K562 (cell line): ENCODE data around the gene CIAO1. TPM values are rescaled to one million over a fixed set of nuclear protein-coding genes. Genes with fewer than 3 reads are reported as not detected.

Experiments used
- BRD4 ChIP-seq: fragments of 200-600 bp; sonication (generic); IDR thresholded peaks from 2 replicates; pipeline ENCODE4 v1.6.1; 2017; ENCODE audit warnings: inconsistent platforms
- BRD9 ChIP-seq: fragments of 450-650 bp; IDR thresholded peaks from 2 replicates; pipeline ENCODE4 v1.6.1; 2018; ENCODE audit warnings: low read depth; ENCODE audit not compliant: partially characterized antibody
- GATAD2B ChIP-seq: fragments of 450-650 bp; IDR thresholded peaks from 2 replicates; pipeline ENCODE4 v1.6.1; 2017; ENCODE audit warnings: mild to moderate bottlenecking, borderline replicate concordance
- MTA2 ChIP-seq: fragments of 450-650 bp; IDR thresholded peaks from 2 replicates; pipeline ENCODE4 v1.6.1; 2016; ENCODE audit warnings: low read depth
- POLR2AphosphoS2 ChIP-seq: IDR thresholded peaks from 2 replicates; pipeline ENCODE4 v1.6.1; 2012; ENCODE audit warnings: low read length, improper control_type of control experiment
- RBM25 ChIP-seq: fragments of 200-400 bp; formaldehyde crosslinking; IDR thresholded peaks from 2 replicates; pipeline ENCODE4 v1.6.1; 2018; ENCODE audit warnings: low read length, low read depth, moderate library complexity; ENCODE audit not compliant: severe bottlenecking
- TBP ChIP-seq: optimal IDR thresholded peaks from 2 replicates; pipeline ENCODE3; 2011; ENCODE audit warnings: low read depth, low read length, improper control_type of control experiment
- ZNF561 ChIP-seq: fragments of 450-650 bp; formaldehyde crosslinking; conservative IDR thresholded peaks from 2 replicates; pipeline ENCODE4 v1.4.0; 2020; ENCODE audit warnings: mild to moderate bottlenecking, moderate library complexity
- ZNF75A ChIP-seq: fragments of 450-650 bp; formaldehyde crosslinking; IDR thresholded peaks from 2 replicates; pipeline ENCODE4 v1.4.0; 2020; ENCODE audit warnings: mild to moderate bottlenecking
- polyA plus RNA-seq, 8 experiments: library from polyadenylated mRNA; depleted of rRNA in 4 of 8; stranded (reverse) in 5 of 8; unstranded in 3 of 8; fragments of >200 nt; fragmentation: Nextera tagmentation in 2 of 8; fragmentation: Illumina TruSeq in 1 of 8; extraction: Ambion mirVana in 2 of 8; extraction: Trizol in 1 of 8; gene quantifications; 2 replicates each; pipeline versions ENCODE4 v1.2.1 to v1.2.3, GENCODE V29; 2011 to 2014; ENCODE audit warnings: inconsistent platforms in 1 of 8, missing spikeins in 1 of 8
- total RNA-seq, 7 experiments: library from RNA; depleted of rRNA in 6 of 7; stranded (reverse); fragments of >200 nt in 6 of 7; fragmentation: Illumina TruSeq in 2 of 7; extraction: Trizol in 2 of 7; gene quantifications; 2 replicates each; pipeline versions ENCODE4 v1.2.1 to v1.2.3, GENCODE V29; 2011 to 2021; ENCODE audit warnings: low replicate concordance in 1 of 7
- TF ChIP-seq, protein P1 (sequence below), 2 experiments: fragments of 450-650 bp; IDR thresholded peaks; 2 replicates each; pipeline ENCODE4 v1.6.1; 2016; ENCODE audit warnings: mild to moderate bottlenecking in 2 of 2, borderline replicate concordance in 1 of 2, low read depth in 1 of 2, moderate library complexity in 1 of 2
- TF ChIP-seq, protein P2 (sequence below), 2 experiments: IDR thresholded peaks; 2 replicates each; pipeline ENCODE4 v1.6.1; 2011; ENCODE audit warnings: borderline replicate concordance in 1 of 2, control low read depth in 1 of 2, low read depth in 1 of 2, low read length in 1 of 2, mild to moderate bottlenecking in 1 of 2, mixed read lengths in 1 of 2, moderate library complexity in 1 of 2; ENCODE audit not compliant: insufficient read depth in 1 of 2, insufficient read length in 1 of 2, poor library complexity in 1 of 2, severe bottlenecking in 1 of 2; ENCODE audit errors: extremely low read depth in 1 of 2
- TF ChIP-seq, protein P3 (sequence below): sonication (generic); IDR thresholded peaks from 2 replicates; pipeline ENCODE4 v1.6.1; 2016
- TF ChIP-seq, protein P4 (sequence below): fragments of 200-800 bp; sonication (Bioruptor generic); IDR thresholded peaks from 2 replicates; pipeline ENCODE4 v1.6.1; 2017; ENCODE audit warnings: missing genetic modification characterization, missing compliant biosample characterization

Gene CIAO1
- total and polyA plus RNA-seq, 9 of the 15 experiments (the other 6 are each of a cell fraction or from before 2014, with no cell fraction given): 11.4 to 156 (median 92.8) TPM

DNA sequence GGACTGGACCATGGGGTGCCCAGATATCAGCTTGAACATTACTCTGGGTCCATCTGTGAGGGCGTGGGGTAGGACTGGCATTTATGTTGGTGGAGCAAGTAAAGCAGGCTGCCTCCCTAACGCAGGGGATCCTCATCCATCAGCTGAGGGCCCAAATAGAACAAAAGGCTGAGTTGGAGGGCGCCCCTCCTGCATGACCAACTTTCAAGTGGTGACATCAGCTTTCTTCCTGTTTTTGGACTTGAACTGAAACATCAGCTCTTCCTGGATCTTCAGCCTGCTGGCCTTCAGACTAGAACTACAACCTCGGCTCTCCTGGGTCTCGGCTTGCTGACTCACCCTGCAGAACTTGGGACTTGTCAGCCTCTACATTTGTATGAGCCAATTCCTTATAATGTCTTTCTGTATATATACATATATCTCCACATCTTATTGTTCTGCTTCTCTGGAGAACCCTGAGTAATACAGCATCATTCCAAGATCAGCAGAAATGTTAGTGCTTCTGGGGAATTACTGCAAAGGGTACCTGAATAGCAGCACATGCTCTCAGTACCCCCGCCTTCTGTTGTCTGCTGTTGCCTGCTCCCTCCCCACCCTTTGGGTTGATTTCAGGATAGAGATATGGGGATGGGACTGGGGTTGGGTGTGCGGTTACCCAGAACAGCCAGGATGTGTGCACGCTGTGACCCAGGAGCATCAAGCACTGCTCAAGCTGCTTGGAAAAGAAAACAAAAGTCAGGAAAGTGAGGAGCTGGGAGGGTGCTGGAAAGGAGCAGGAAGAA lies 20.2 kb upstream of the CIAO1 start (continued):
- TF ChIP-seq, protein P1, sequence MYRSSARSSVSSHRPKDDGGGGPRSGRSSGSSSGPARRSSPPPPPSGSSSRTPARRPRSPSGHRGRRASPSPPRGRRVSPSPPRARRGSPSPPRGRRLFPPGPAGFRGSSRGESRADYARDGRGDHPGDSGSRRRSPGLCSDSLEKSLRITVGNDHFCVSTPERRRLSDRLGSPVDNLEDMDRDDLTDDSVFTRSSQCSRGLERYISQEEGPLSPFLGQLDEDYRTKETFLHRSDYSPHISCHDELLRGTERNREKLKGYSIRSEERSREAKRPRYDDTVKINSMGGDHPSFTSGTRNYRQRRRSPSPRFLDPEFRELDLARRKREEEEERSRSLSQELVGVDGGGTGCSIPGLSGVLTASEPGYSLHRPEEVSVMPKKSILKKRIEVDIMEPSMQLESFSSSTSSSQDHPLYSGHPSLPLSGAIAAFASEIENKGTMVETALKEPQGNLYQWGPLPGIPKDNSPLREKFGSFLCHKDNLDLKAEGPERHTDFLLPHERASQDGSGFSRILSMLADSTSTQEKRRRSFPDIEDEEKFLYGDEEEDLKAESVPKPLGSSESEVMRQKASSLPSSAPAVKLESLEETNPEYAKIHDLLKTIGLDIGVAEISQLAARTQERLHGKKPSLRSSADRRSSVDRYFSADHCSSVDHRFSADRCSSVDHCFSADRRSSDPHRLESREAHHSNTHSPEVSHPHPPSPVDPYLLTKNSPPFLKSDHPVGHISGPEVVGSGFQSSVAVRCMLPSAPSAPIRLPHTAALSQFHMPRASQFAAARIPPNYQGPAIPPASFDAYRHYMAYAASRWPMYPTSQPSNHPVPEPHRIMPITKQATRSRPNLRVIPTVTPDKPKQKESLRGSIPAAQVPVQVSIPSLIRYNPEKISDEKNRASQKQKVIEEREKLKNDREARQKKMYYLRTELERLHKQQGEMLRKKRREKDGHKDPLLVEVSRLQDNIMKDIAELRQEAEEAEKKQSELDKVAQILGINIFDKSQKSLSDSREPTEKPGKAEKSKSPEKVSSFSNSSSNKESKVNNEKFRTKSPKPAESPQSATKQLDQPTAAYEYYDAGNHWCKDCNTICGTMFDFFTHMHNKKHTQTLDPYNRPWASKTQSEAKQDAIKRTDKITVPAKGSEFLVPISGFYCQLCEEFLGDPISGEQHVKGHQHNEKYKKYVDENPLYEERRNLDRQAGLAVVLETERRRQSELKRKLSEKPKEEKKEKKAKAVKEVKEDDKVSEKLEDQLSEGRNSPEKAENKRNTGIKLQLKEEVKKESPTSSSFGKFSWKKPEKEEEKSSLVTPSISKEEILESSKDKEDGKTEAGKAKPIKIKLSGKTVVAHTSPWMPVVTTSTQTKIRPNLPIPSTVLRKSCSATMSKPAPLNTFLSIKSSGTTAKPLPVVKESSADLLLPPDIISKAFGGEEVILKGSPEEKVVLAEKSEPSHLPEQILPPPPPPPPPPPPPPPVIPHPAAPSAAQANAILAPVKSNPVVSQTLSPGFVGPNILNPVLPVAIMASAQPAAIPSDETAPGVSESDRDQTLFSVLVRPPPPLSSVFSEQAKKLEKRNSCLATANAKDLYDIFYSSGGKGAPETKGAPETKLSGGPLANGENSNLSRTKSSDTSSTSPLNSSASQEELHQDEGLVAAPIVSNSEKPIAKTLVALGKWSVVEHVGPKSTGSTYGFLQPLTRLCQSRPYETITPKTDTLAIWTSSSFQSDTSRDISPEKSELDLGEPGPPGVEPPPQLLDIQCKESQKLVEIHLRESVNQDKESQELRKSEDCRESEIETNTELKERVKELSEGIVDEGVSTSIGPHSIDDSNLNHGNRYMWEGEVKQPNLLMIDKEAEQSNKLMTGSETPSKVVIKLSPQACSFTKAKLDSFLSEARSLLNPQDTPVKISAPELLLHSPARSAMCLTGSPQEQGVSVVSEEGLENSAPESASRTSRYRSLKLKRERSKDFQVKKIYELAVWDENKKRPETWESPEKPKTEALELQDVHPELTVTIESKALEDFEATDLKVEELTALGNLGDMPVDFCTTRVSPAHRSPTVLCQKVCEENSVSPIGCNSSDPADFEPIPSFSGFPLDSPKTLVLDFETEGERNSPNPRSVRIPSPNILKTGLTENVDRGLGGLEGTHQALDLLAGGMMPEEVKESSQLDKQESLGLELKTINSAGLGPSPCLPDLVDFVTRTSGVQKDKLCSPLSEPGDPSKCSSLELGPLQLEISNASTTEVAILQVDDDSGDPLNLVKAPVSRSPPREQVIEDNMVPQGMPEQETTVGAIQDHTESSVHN (IDR thresholded peaks at IDR 0.05; ENCODE audit: borderline replicate concordance in 1 of 2, low read depth in 1 of 2): 0 out of 4 replicates have a peak, but pooled peaks of 1 of the 2 experiments have one; percentile 40
- TF ChIP-seq BRD4: no peak
- TF ChIP-seq, protein P2, sequence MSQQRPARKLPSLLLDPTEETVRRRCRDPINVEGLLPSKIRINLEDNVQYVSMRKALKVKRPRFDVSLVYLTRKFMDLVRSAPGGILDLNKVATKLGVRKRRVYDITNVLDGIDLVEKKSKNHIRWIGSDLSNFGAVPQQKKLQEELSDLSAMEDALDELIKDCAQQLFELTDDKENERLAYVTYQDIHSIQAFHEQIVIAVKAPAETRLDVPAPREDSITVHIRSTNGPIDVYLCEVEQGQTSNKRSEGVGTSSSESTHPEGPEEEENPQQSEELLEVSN (IDR thresholded peaks at IDR 0.05; ENCODE audit: borderline replicate concordance in 1 of 2, extremely low read depth in 1 of 2, insufficient read depth in 1 of 2, insufficient read length in 1 of 2, low read depth in 1 of 2, low read length in 1 of 2, poor library complexity in 1 of 2, severe bottlenecking in 1 of 2): no peak
- no peak for TF ChIP-seq BRD9
- peak; percentile 16 for TF ChIP-seq RBM25
- no peak for TF ChIP-seq ZNF75A (CRISPR knock-in tag)
- no peak for TF ChIP-seq GATAD2B
- no peak for TF ChIP-seq MTA2
- TF ChIP-seq, protein P3, sequence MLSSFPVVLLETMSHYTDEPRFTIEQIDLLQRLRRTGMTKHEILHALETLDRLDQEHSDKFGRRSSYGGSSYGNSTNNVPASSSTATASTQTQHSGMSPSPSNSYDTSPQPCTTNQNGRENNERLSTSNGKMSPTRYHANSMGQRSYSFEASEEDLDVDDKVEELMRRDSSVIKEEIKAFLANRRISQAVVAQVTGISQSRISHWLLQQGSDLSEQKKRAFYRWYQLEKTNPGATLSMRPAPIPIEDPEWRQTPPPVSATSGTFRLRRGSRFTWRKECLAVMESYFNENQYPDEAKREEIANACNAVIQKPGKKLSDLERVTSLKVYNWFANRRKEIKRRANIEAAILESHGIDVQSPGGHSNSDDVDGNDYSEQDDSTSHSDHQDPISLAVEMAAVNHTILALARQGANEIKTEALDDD: peak; percentile 29; the same call in 1 of the 2 replicates
- TF ChIP-seq, protein P4, sequence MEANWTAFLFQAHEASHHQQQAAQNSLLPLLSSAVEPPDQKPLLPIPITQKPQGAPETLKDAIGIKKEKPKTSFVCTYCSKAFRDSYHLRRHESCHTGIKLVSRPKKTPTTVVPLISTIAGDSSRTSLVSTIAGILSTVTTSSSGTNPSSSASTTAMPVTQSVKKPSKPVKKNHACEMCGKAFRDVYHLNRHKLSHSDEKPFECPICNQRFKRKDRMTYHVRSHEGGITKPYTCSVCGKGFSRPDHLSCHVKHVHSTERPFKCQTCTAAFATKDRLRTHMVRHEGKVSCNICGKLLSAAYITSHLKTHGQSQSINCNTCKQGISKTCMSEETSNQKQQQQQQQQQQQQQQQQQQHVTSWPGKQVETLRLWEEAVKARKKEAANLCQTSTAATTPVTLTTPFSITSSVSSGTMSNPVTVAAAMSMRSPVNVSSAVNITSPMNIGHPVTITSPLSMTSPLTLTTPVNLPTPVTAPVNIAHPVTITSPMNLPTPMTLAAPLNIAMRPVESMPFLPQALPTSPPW: peak; percentile 42; the same call in 1 of the 2 replicates
- TF ChIP-seq TBP: no peak
- no peak for TF ChIP-seq ZNF561
- TF ChIP-seq POLR2AphosphoS2: no peak
